RWPE2 (cell line): ENCODE data around the gene EYA3.

ENCODE experiments used
- ATAC-seq: fragments of 200-7000 bp; cut with Tn5 transposase; 3 replicates; pipeline ENCODE4 v1.9.1; 2021; ENCODE audit warnings: low read depth
- DNase-seq: peaks from one replicate; pipeline ENCODE4 v3.0.0-alpha.2; 2020; ENCODE audit warnings: low spot score
- H3K27ac ChIP-seq: fragments of 450-650 bp; 2 replicates; pipeline ENCODE4 v1.5.1; 2017; ENCODE audit warnings: mild to moderate bottlenecking; ENCODE audit not compliant: poor library complexity, severe bottlenecking
- H3K27me3 ChIP-seq: fragments of 250-450 bp; sonication (Bioruptor Pico); 2 replicates; pipeline ENCODE4 v1.5.1; 2021; ENCODE audit warnings: mild to moderate bottlenecking, moderate library complexity; ENCODE audit not compliant: insufficient read depth, poor library complexity, severe bottlenecking
- H3K36me3 ChIP-seq: fragments of 250-450 bp; sonication (Bioruptor Pico); 2 replicates; pipeline ENCODE4 v1.5.1; 2020; ENCODE audit warnings: low read depth, mild to moderate bottlenecking, moderate library complexity
- H3K4me1 ChIP-seq: fragments of 250-450 bp; sonication (Bioruptor Pico); 2 replicates; pipeline ENCODE4 v1.5.1; 2021; ENCODE audit warnings: mild to moderate bottlenecking, moderate library complexity; ENCODE audit not compliant: insufficient read depth, poor library complexity, severe bottlenecking
- H3K4me3 ChIP-seq: fragments of 250-450 bp; sonication (Bioruptor Pico); 2 replicates; pipeline ENCODE4 v1.5.1; 2021; ENCODE audit warnings: mild to moderate bottlenecking, moderate library complexity; ENCODE audit not compliant: severe bottlenecking
- H3K9me3 ChIP-seq: fragments of 250-450 bp; sonication (Bioruptor Pico); 2 replicates; pipeline ENCODE4 v1.5.1; 2021; ENCODE audit warnings: mild to moderate bottlenecking, moderate library complexity; ENCODE audit not compliant: severe bottlenecking
- CTCF ChIP-seq: fragments of 450-650 bp; IDR thresholded peaks from one replicate; pipeline ENCODE4 v1.5.1; 2017; ENCODE audit warnings: mild to moderate bottlenecking, moderate library complexity; ENCODE audit not compliant: poor library complexity, severe bottlenecking

Gene EYA3, protein sequence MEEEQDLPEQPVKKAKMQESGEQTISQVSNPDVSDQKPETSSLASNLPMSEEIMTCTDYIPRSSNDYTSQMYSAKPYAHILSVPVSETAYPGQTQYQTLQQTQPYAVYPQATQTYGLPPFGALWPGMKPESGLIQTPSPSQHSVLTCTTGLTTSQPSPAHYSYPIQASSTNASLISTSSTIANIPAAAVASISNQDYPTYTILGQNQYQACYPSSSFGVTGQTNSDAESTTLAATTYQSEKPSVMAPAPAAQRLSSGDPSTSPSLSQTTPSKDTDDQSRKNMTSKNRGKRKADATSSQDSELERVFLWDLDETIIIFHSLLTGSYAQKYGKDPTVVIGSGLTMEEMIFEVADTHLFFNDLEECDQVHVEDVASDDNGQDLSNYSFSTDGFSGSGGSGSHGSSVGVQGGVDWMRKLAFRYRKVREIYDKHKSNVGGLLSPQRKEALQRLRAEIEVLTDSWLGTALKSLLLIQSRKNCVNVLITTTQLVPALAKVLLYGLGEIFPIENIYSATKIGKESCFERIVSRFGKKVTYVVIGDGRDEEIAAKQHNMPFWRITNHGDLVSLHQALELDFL

DNA sequence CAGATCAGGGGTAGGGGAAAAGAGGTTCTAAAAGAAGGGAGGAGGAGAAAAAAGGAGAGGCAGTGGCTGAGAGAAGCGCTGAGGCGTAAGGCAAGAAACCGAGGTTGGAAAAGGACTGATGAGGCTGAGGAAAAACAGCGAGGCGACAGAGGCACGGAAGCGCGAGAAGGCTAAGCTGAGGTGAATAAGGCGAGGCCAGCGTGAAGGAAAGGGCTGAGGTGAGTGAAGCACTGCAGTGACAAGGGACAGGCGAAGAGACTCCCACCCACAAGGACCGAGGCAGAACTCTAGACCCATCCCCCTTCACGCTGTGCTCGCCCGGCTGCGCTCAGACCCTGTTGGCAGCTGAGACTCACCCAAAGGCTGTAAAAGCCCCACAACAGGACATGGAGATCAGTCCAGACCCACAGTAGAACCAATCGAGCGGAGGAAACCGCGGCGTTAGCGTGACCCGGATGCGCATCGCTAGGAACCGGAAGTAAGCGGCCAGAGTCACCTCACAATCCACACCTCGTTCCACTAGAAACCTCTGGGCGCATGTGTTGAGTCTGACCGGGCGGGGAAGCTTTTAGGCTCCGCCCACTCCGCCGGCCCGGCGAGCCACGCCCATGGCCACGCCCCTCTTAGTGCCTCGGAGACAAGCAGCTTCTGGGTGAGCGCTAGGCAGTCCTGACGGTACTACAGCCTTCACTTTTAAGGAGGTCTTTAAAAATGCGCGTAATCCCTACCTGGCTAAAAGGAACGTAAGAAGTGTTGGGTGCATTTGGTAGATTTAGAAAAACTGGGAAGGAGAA is at the start of gene EYA3:
Gene EYA3, minus strand, starts transcription at position 443 of the 794 bp plus-strand sequence. CDS start 30,584 bp downstream, outside the sequence.
- Histone ChIP-seq H3K27ac (peak within 1 kb of the TSS; percentile 68), H3K27me3 (no peaks in the 10 kb centered on the region), H3K4me1 (peaks cover 6% of the 10 kb centered on the region), H3K4me3 (peak within 1 kb of the TSS; percentile 69), H3K9me3 (no peaks in the 10 kb centered on the region), H3K36me3 (no peaks in the 10 kb centered on the region)
- TF ChIP-seq CTCF, result peak; percentile 5
- ATAC-seq (peak; percentile 98), DNase-seq (peak; percentile 95)

DNA sequence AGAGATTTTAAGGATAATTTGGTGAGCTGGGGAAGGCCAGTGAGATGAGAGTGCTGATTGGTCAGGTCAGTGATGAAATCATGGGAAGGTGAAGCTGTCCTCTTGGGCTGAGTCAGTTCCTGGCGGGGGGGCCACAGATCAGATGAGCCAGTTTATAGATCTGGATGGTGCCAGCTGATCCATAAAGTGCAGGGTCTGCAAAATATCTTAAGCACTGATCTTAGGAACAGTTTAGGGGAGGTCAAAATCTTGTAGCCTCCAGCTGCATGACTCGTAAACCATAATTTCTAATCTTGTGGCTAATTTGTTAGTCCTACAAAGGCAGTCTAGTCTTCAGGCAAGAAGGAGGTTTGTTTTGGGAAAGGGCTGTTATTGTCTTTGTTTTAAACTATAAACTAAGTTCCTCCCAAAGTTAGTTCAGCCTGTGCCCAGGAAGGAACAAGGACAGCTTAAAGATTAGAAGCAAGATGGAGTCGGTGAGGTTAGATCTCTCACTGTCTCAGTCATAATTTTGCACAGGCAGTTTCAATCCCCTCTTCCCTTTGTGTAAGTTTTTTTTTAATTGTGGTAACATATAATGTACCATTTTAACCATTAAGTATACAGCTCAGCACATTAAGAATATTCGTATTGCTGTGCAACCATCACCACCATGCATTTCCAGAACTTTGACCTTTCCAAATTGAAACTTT is 48.7 kb upstream of the EYA3 start:
- H3K27ac ChIP-seq, result peak overlapping the region; percentile 65
- H3K9me3 ChIP-seq, result no peaks in the 10 kb centered on the region
- no peak for TF ChIP-seq CTCF
- H3K36me3 ChIP-seq, result no peaks in the 10 kb centered on the region
- no peak for DNase-seq
- ATAC-seq, result no peak
- H3K4me3 ChIP-seq, result no peak overlapping the region
- H3K4me1 ChIP-seq, result peaks cover 22% of the 10 kb centered on the region
- H3K27me3 ChIP-seq, result no peaks in the 10 kb centered on the region

DNA sequence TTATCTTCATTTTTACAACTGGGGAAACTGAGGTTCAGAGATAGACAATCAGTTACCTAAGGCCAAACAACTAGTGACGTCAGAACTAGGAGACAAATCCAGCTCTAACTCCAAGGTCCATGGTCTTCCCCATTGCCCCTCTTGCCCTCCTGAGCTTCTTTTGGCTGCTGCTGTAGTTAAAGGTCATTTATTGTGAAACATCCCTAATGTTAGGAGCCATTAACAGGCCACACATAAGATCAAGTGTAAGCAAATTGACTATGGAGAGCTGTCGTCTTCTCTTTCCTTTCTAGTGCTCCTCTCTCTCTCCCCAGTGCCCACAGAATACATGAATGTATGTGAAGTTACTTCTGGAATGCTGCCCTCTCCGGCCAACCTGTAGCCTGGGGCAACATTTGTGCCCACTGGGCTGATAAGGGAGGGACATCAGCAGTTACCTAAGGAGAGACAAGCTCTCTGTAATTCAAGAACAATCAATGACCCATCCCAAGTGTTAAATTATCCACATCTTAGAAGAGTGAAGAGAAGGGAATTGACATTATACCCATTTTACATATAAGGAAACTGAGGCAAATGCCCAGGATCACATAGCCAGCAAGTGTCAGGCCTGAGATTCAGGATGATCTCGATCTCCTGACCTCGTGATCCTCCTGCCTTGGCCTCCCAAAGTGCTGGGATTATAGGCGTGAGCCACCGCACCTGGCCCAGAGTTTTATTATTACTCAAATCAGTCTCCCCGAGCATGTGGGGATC is 47.9 kb upstream of the EYA3 start:
- no peak for ATAC-seq
- Histone ChIP-seq H3K9me3 (no peaks in the 10 kb centered on the region), H3K27ac (peak overlapping the region; percentile 65), H3K4me3 (no peak overlapping the region), H3K36me3 (no peaks in the 10 kb centered on the region), H3K27me3 (no peaks in the 10 kb centered on the region), H3K4me1 (peaks cover 22% of the 10 kb centered on the region)
- DNase-seq, result no peak
- TF ChIP-seq CTCF, result no peak

- Histone ChIP-seq H3K4me3 (no peak overlapping the region), H3K4me1 (peaks cover 22% of the 10 kb centered on the region), H3K27me3 (no peaks in the 10 kb centered on the region), H3K9me3 (no peaks in the 10 kb centered on the region), H3K27ac (peak overlapping the region; percentile 65), H3K36me3 (no peaks in the 10 kb centered on the region)
- ATAC-seq, result peak; percentile 97
- DNase-seq, result no peak
- no peak for TF ChIP-seq CTCF
These were observed 47.2 kb upstream of the EYA3 start for GRCh38 chr1:28135371-28136168.
